DOHH2 (cell line): Measurements from ENCODE around the gene NOXA1.

Experiments
- EZH2phosphoT487 ChIP-seq: fragments of 200-600 bp; sonication (generic); IDR thresholded peaks from 2 replicates; pipeline ENCODE4 v1.6.1; 2017; ENCODE audit warnings: borderline replicate concordance, mild to moderate bottlenecking, antibody characterized with exemption, low read length, moderate library complexity, mixed read lengths
- TF ChIP-seq, protein P1 (sequence below): fragments of 200-600 bp; sonication (generic); IDR thresholded peaks from one replicate; pipeline ENCODE4 v1.5.1; 2014; ENCODE audit warnings: antibody characterized with exemption, mild to moderate bottlenecking, low read depth, low read length; ENCODE audit not compliant: poor library complexity, severe bottlenecking

DNA sequence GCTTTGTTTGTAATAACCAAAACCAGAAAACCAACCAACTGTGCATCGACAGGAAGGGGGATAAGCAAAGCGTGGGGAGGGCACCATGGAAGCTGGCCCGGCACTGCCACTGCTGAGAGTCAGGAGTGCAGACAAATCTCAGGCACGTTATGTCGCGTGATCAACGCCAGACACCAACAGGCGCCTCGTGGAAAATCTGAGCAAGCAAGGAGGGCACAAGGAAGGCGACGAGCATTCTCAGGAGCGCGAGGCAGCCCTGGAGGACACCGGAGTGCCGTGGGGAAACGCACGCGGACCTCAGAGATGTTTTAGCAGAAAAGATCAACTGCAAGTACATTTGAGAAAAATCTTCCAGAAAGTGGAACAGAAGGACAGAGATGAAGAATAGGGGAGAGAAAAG lies 51.1 kb downstream of the NOXA1 start:
- TF ChIP-seq, protein P1, sequence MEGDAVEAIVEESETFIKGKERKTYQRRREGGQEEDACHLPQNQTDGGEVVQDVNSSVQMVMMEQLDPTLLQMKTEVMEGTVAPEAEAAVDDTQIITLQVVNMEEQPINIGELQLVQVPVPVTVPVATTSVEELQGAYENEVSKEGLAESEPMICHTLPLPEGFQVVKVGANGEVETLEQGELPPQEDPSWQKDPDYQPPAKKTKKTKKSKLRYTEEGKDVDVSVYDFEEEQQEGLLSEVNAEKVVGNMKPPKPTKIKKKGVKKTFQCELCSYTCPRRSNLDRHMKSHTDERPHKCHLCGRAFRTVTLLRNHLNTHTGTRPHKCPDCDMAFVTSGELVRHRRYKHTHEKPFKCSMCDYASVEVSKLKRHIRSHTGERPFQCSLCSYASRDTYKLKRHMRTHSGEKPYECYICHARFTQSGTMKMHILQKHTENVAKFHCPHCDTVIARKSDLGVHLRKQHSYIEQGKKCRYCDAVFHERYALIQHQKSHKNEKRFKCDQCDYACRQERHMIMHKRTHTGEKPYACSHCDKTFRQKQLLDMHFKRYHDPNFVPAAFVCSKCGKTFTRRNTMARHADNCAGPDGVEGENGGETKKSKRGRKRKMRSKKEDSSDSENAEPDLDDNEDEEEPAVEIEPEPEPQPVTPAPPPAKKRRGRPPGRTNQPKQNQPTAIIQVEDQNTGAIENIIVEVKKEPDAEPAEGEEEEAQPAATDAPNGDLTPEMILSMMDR, result no peak
- TF ChIP-seq EZH2phosphoT487, result no peak
